Sigmoid colon (tissue), 7 donors: ENCODE measurements around the gene ADAMTS14. TPM values are rescaled to one million over a fixed set of nuclear protein-coding genes. Genes with fewer than 3 reads are reported as not detected.
A peak's percentile ranks its signal among the peaks of the same experiment; 100 is the strongest.
"Not testable (repeated sequence)": the region's sequence is repeated elsewhere in the genome, so short reads cannot be mapped to it uniquely, and the experiment has no call there.

Experiments used
- DNase-seq: peaks from one replicate; pipeline ENCODE4 v3.0.0-alpha.2; 2019
- H3K27ac ChIP-seq, 4 donors: fragments of 200-600 bp; sonication (generic); one replicate each; pipeline ENCODE4 v1.5.1; 2016 to 2019; ENCODE audit warnings: mild to moderate bottlenecking in 1 of 4
- H3K27me3 ChIP-seq, 3 donors: fragments of 200-600 bp; sonication (generic); one replicate each; pipeline ENCODE4 v1.5.1; 2019; ENCODE audit warnings: mild to moderate bottlenecking in 1 of 3
- H3K36me3 ChIP-seq, 4 donors: fragments of 200-600 bp; sonication (generic); one replicate each; pipeline ENCODE4 v1.5.1; 2016 to 2019
- H3K4me1 ChIP-seq, 4 donors: fragments of 200-600 bp; sonication (generic); one replicate each; pipeline ENCODE4 v1.5.1; 2017 to 2019
- H3K4me3 ChIP-seq, 4 donors: fragments of 200-600 bp; sonication (generic); one replicate each; pipeline ENCODE4 v1.5.1; 2017 to 2019; ENCODE audit warnings: mild to moderate bottlenecking in 2 of 4, moderate library complexity in 1 of 4
- H3K9me3 ChIP-seq, 4 donors: fragments of 200-600 bp in 3 of 4; sonication (generic) in 3 of 4; one replicate each; pipeline versions ENCODE4 v1.5.1 to v1.6.1; 2013 to 2019
- CTCF ChIP-seq, 4 experiments: fragments of 450-650 bp in 3 of 4; fragments of 200-600 bp in 1 of 4; IDR thresholded peaks; one replicate each; pipeline ENCODE4 v1.5.1; 2016 to 2019; ENCODE audit warnings: antibody characterized with exemption in 4 of 4, mild to moderate bottlenecking in 3 of 4, moderate library complexity in 2 of 4
- EP300 ChIP-seq, 4 donors: sonication (generic); formaldehyde crosslinking; IDR thresholded peaks; one replicate each; pipeline ENCODE4 v1.6.1; 2017; ENCODE audit warnings: antibody characterized with exemption in 4 of 4
- POLR2A ChIP-seq, 2 donors: fragments of 450-650 bp; IDR thresholded peaks; one replicate each; pipeline ENCODE4 v1.6.1; 2016; ENCODE audit warnings: antibody characterized with exemption in 2 of 2, mild to moderate bottlenecking in 2 of 2, moderate library complexity in 2 of 2
- POLR2AphosphoS5 ChIP-seq, 4 donors: sonication (generic); formaldehyde crosslinking; IDR thresholded peaks; one replicate each; pipeline ENCODE4 v1.6.1; 2017; ENCODE audit warnings: antibody characterized with exemption in 4 of 4
- WGBS, 2 donors: extraction: QIAGEN DNeasy Blood & Tissue Kit; methylation state at CpG; one replicate each; pipeline ENCODE4 v1.1.7; 2013; 5-methylcytosine and 5-hydroxymethylcytosine counted together
- intact Hi-C: fragments of 100-400 bp; cut with DNase I; formaldehyde crosslinking; loops from one replicate; pipeline ENCODE4 v1.15.1; 2023
- polyA plus RNA-seq, 3 donors: library from polyadenylated mRNA; stranded (reverse); fragments of 200-250 nt; gene quantifications; one replicate each; pipeline ENCODE4 v1.2.3, GENCODE V29; 2013
- total RNA-seq, 4 donors: library from RNA; depleted of rRNA; stranded (reverse); fragments of >200 nt; gene quantifications; one replicate each; pipeline ENCODE4 v1.1.0, GENCODE V29; 2016
- donor health status: healthy with polysubstance abuse.
- donor health status: Bipolar disorder and iron deficiency.
- donor health status: healthy.

The ADAMTS14 gene
- total and polyA plus RNA-seq, 7 donors: under 0.01 to 1.1 (median 0.50) TPM; not detected in 1

DNA sequence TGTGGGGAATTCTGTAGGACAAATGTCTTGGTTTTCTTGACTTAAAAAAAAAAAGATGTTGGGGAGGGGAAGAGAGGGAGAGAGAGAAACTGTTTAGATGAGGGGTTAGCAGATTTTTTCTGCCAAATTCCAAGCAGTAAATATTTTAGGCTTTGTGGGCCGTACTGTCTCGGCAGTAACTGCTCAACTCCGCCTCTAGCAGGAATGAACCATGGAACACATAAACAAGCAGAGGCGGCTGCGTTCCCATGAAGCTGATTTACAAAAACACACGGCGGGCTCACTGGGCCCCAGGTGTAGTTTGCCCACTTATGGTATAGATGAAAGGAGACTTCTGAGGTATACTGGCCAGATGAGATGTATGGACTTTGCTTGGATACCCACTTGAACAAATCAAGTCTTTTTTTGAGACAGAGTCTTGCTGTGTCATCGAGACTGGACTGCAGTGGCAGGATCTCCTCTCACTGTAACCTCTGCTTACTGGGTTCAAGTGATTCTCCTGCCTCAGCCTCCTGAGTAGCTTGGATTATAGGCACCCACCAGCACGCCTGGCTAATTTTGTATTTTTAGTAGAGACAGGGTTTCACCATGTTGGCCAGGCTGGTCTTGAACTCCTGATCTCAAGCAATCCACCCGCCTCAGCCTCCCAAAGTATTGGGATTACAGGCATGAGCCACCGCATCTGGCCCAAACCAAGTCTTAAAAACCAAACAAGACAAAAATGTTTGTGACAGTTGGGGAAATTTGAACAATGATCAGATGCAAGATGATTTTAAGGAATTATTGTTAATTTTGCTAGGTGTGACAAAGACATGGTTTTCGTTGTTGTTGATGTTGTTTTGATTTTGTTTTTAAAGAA lies 9.7 kb upstream of the ADAMTS14 start:
- Histone ChIP-seq H3K4me3 (no peak overlapping the region), H3K4me1 (peaks cover 0 to 14% (median 6%) of the 10 kb centered on the region in 4 donors), H3K36me3 (no peaks in the 10 kb centered on the region), H3K27ac (no peak overlapping the region), H3K9me3 (peaks cover 0 to 5% (median 0%) of the 10 kb centered on the region in 4 donors), H3K27me3 (no peaks in the 10 kb centered on the region)
- TF ChIP-seq EP300 (IDR thresholded peaks at IDR 0.05) (no peak), POLR2A (IDR thresholded peaks at IDR 0.05) (no peak), CTCF (IDR thresholded peaks at IDR 0.05) (no peak), POLR2AphosphoS5 (IDR thresholded peaks at IDR 0.05) (no peak)
- intact Hi-C loops: no loop called here
- peak; percentile 62 for DNase-seq
- WGBS, 2 donors: 64 to 72% methylated on average over 12 of the region's 12 CpGs

- H3K4me1 ChIP-seq: peaks cover 0 to 14% (median 6%) of the 10 kb centered on the region in 4 donors
- intact Hi-C loops, H3K36me3 ChIP-seq, H3K27me3 ChIP-seq, H3K9me3 ChIP-seq, H3K4me3 ChIP-seq, DNase-seq, H3K27ac ChIP-seq: not testable (repeated sequence)
- WGBS, 2 donors: 60 to 80% methylated on average over 10 of the region's 10 CpGs
Observed at GRCh38 chr10:70663458-70664409, 8.6 kb upstream of the ADAMTS14 start.

GRCh38 chr10:70664702-70665195 lies 7.6 kb upstream of the ADAMTS14 start:
- 35% methylated on average over 6 of the region's 6 CpGs for WGBS, 2 donors
- H3K27ac ChIP-seq: peak overlapping the region in 1 of 4 donors; percentile 27
- intact Hi-C loops: no loop called here
- peaks cover 0 to 14% (median 6%) of the 10 kb centered on the region in 4 donors for H3K4me1 ChIP-seq
- no peaks in the 10 kb centered on the region for H3K9me3 ChIP-seq
- H3K36me3 ChIP-seq: no peaks in the 10 kb centered on the region
- TF ChIP-seq EP300 (IDR thresholded peaks at IDR 0.05) (no peak), POLR2A (IDR thresholded peaks at IDR 0.05) (no peak), CTCF (IDR thresholded peaks at IDR 0.05) (no peak), POLR2AphosphoS5 (IDR thresholded peaks at IDR 0.05) (no peak)
- no peaks in the 10 kb centered on the region for H3K27me3 ChIP-seq
- H3K4me3 ChIP-seq: no peak overlapping the region
- peak; percentile 62 for DNase-seq

DNA sequence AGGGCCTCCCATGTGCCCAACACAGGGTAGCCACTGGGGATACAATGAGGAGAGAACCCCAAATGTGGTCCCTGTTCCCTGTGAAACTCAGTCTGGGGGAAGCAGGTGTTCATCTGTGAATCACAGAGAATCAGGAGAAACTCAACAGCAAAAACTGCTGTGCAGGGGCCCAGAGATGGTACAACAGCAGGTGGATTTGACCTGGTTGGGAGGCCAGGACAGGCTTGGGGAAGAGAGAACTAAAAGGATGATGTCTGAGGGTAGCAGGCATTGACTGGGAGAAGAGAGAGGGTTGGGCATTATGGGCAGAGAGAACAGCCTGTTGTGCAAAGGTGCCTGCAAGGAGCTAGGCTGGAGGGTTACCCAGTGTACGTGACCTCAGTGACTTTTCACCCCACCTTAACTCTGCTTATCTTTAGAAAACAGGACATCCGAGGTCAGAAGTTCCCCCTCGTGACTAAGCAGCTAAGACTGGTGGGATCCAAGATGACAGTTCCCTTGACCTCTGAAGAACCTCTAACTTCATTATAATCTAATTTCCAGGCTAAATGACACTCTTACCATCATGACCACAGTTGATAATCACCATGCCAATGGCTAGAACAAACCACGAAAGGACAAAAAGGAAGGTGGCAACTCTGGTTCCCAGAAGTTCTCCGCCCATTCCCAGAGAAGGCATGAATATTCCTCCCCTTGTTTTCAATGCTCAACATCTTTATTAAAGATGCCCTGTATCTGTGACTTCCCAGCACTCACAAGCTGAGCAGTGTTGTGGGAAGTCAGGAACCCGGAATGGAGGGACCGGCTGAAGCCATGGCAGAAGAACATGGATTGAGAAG lies 5.1 kb upstream of the ADAMTS14 start:
- TF ChIP-seq POLR2A (IDR thresholded peaks at IDR 0.05) (no peak), CTCF (IDR thresholded peaks at IDR 0.05) (no peak), EP300 (IDR thresholded peaks at IDR 0.05) (no peak), POLR2AphosphoS5 (IDR thresholded peaks at IDR 0.05) (no peak)

GRCh38 chr10:70667818-70668217 lies 4.5 kb upstream of the ADAMTS14 start:
- Histone ChIP-seq H3K4me1 (peaks cover 0 to 21% (median 14%) of the 10 kb centered on the region in 4 donors), H3K27me3 (peaks cover 0 to 11% (median 0%) of the 10 kb centered on the region in 3 donors)
- 88 to 92% methylated on average over 6 of the region's 6 CpGs for WGBS, 2 donors
- intact Hi-C loops: loop anchor here (2.0 kb wide), 1 partner anchor 61 kb away; no protein-coding TSS in a partner anchor
- H3K4me3 ChIP-seq, H3K9me3 ChIP-seq, H3K27ac ChIP-seq, H3K36me3 ChIP-seq, DNase-seq: not testable (repeated sequence)

More for the DNA sequence above, 5.1 kb upstream of the ADAMTS14 start:
- Histone ChIP-seq H3K4me3 (no peak overlapping the region), H3K9me3 (no peaks in the 10 kb centered on the region), H3K27ac (no peak overlapping the region), H3K27me3 (peaks cover 0 to 7% (median 0%) of the 10 kb centered on the region in 3 donors), H3K36me3 (no peaks in the 10 kb centered on the region), H3K4me1 (peaks cover 0 to 17% (median 9%) of the 10 kb centered on the region in 4 donors)
- WGBS, 2 donors: 71 to 76% methylated on average over 7 of the region's 7 CpGs
- DNase-seq: peak; percentile 19
- intact Hi-C loops: no loop called here
